ENCODE results near the gene SUB1.
A peak's percentile ranks its signal among the peaks of the same experiment; 100 is the strongest.
"Not testable (repeated sequence)": the region's sequence is repeated elsewhere in the genome, so short reads cannot be mapped to it uniquely, and the experiment has no call there.

SUB1 gene

GRCh38 chr5:32601623-32602295 is 16.4 kb downstream of the SUB1 start:
- DNase-seq: no peak

GRCh38 chr5:32602906-32603305 is 17.5 kb downstream of the SUB1 start:
- no peak for DNase-seq

GRCh38 chr5:32604800-32605765 is 19.7 kb downstream of the SUB1 start:
- DNase-seq: no peak

- no peak for DNase-seq
Measured at GRCh38 chr5:32605766-32606152, 20.4 kb downstream of the SUB1 start.

GRCh38 chr5:32612134-32612888 is 27.0 kb downstream of the SUB1 start:
- no peak for DNase-seq

- peak; percentile 74 to 80 for DNase-seq
Measured at GRCh38 chr5:32613050-32613672, 27.8 kb downstream of the SUB1 start.

GRCh38 chr5:32615236-32615635 is 29.9 kb downstream of the SUB1 start:
- no peak for DNase-seq

GRCh38 chr5:32618962-32619361 is 33.6 kb downstream of the SUB1 start:
- DNase-seq: no peak

GRCh38 chr5:32621256-32621655 is 35.9 kb downstream of the SUB1 start:
- DNase-seq: no peak

GRCh38 chr5:32625106-32625505 is 39.7 kb downstream of the SUB1 start:
- no peak for DNase-seq

GRCh38 chr5:32625547-32625946 is 40.2 kb downstream of the SUB1 start:
- DNase-seq: no peak

GRCh38 chr5:32627219-32627870 is 42.0 kb downstream of the SUB1 start:
- DNase-seq: no peak

- DNase-seq: peak; percentile 9 to 10
Measured at GRCh38 chr5:32628049-32628844, 42.9 kb downstream of the SUB1 start.

- no peak for DNase-seq
Measured at GRCh38 chr5:32630867-32631491, 45.6 kb downstream of the SUB1 start.

GRCh38 chr5:32633017-32633416 is 47.7 kb downstream of the SUB1 start:
- DNase-seq: not testable (repeated sequence)

- no peak for DNase-seq
Measured at GRCh38 chr5:32638309-32638708, 53.0 kb downstream of the SUB1 start.

GRCh38 chr5:32639943-32640342 is 54.6 kb downstream of the SUB1 start:
- no peak for DNase-seq

GRCh38 chr5:32642276-32643002 is 57.1 kb downstream of the SUB1 start:
- DNase-seq: no peak

GRCh38 chr5:32645246-32645645 is 59.9 kb downstream of the SUB1 start:
- DNase-seq: no peak

All from SHP77 (cell line).